Loucy (cell line): ENCODE data around the gene PRUNE2.

Experiments used
- H2AFZ ChIP-seq: fragments of 200-600 bp; sonication (generic); 2 replicates; pipeline ENCODE4 v1.6.0; 2016; ENCODE audit warnings: antibody characterized with exemption, mild to moderate bottlenecking, low read length, moderate library complexity
- H3F3A ChIP-seq: fragments of 200-600 bp; 2 replicates; pipeline ENCODE4 v1.6.0; 2016; ENCODE audit warnings: antibody characterized with exemption, low read depth, mild to moderate bottlenecking
- H3K27me3 ChIP-seq: fragments of 200-600 bp; sonication (generic); 2 replicates; pipeline ENCODE4 v1.6.1; 2014; ENCODE audit warnings: low read length, mild to moderate bottlenecking; ENCODE audit not compliant: insufficient read depth, poor library complexity, severe bottlenecking
- H3K36me3 ChIP-seq: fragments of 200-600 bp; sonication (generic); 2 replicates; pipeline ENCODE4 v1.6.1; 2016; ENCODE audit warnings: low read length; ENCODE audit not compliant: insufficient read depth
- H3K4me1 ChIP-seq: fragments of 200-600 bp; sonication (generic); 2 replicates; pipeline ENCODE4 v1.5.1; 2014; ENCODE audit warnings: low read length, mild to moderate bottlenecking; ENCODE audit not compliant: insufficient read depth, poor library complexity, severe bottlenecking
- H3K4me2 ChIP-seq: fragments of 200-600 bp; sonication (generic); 2 replicates; pipeline ENCODE4 v1.6.0; 2014; ENCODE audit warnings: antibody characterized with exemption, low read length, low read depth, mild to moderate bottlenecking; ENCODE audit not compliant: poor library complexity, severe bottlenecking
- H3K4me3 ChIP-seq: fragments of 200-600 bp; sonication (generic); 2 replicates; pipeline ENCODE4 v1.5.1; 2014; ENCODE audit warnings: low read length, mild to moderate bottlenecking, mixed read lengths; ENCODE audit not compliant: poor library complexity, severe bottlenecking
- H3K79me2 ChIP-seq: fragments of 200-600 bp; sonication (generic); 2 replicates; pipeline ENCODE4 v1.6.1; 2014; ENCODE audit warnings: low read length; ENCODE audit not compliant: insufficient read depth
- H3K9ac ChIP-seq: fragments of 200-600 bp; sonication (generic); 2 replicates; pipeline ENCODE4 v1.6.0; 2014; ENCODE audit warnings: mild to moderate bottlenecking, low read depth, low read length, moderate library complexity; ENCODE audit not compliant: poor library complexity, severe bottlenecking
- H3K9me2 ChIP-seq: fragments of 200-600 bp; sonication (generic); replicated peaks from 2 replicates; pipeline ENCODE4 v1.6.1; 2016; ENCODE audit warnings: low read depth, low read length, mixed read lengths
- H3K9me3 ChIP-seq: fragments of 200-600 bp; sonication (generic); 2 replicates; pipeline ENCODE4 v1.6.1; 2014; ENCODE audit warnings: mild to moderate bottlenecking, antibody characterized with exemption, low read length, low read depth; ENCODE audit not compliant: insufficient read depth
- H4K20me1 ChIP-seq: fragments of 200-600 bp; sonication (generic); 2 replicates; pipeline ENCODE4 v1.6.0; 2014; ENCODE audit warnings: antibody characterized with exemption, low read length, mild to moderate bottlenecking; ENCODE audit not compliant: insufficient read depth, poor library complexity, severe bottlenecking
- EZH2phosphoT487 ChIP-seq: fragments of 200-600 bp; IDR thresholded peaks from 2 replicates; pipeline ENCODE4 v1.6.1; 2018; ENCODE audit warnings: antibody characterized with exemption, mild to moderate bottlenecking, moderate library complexity, borderline replicate concordance
- TF ChIP-seq, protein P1 (sequence below): fragments of 200-600 bp; sonication (generic); conservative IDR thresholded peaks from 2 replicates; pipeline ENCODE4 v1.5.1; 2014; ENCODE audit warnings: mild to moderate bottlenecking, antibody characterized with exemption, low read length

The PRUNE2 gene

GRCh38 chr9:76926324-76926741 is 20.4 kb upstream of the PRUNE2 start:
- no peaks in the 10 kb centered on the region for H3K9me2 ChIP-seq
- H3K27me3 ChIP-seq, result no peaks in the 10 kb centered on the region
- no peak overlapping the region for H2AFZ ChIP-seq
- H3F3A ChIP-seq, result no peaks in the 10 kb centered on the region
- H3K36me3 ChIP-seq, result no peaks in the 10 kb centered on the region
- H3K4me3 ChIP-seq, result no peak overlapping the region
- no peaks in the 10 kb centered on the region for H3K79me2 ChIP-seq
- no peaks in the 10 kb centered on the region for H3K4me1 ChIP-seq
- no peaks in the 10 kb centered on the region for H3K9me3 ChIP-seq
- no peaks in the 10 kb centered on the region for H4K20me1 ChIP-seq
- TF ChIP-seq, protein P1, sequence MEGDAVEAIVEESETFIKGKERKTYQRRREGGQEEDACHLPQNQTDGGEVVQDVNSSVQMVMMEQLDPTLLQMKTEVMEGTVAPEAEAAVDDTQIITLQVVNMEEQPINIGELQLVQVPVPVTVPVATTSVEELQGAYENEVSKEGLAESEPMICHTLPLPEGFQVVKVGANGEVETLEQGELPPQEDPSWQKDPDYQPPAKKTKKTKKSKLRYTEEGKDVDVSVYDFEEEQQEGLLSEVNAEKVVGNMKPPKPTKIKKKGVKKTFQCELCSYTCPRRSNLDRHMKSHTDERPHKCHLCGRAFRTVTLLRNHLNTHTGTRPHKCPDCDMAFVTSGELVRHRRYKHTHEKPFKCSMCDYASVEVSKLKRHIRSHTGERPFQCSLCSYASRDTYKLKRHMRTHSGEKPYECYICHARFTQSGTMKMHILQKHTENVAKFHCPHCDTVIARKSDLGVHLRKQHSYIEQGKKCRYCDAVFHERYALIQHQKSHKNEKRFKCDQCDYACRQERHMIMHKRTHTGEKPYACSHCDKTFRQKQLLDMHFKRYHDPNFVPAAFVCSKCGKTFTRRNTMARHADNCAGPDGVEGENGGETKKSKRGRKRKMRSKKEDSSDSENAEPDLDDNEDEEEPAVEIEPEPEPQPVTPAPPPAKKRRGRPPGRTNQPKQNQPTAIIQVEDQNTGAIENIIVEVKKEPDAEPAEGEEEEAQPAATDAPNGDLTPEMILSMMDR, result no peak
- TF ChIP-seq EZH2phosphoT487, result no peak
- H3K4me2 ChIP-seq, result no peak overlapping the region
- no peak overlapping the region for H3K9ac ChIP-seq

- Histone ChIP-seq H3K4me3 (no peak overlapping the region), H3K9me3 (no peaks in the 10 kb centered on the region), H3K4me1 (no peaks in the 10 kb centered on the region), H3K9ac (no peak overlapping the region), H3K36me3 (no peaks in the 10 kb centered on the region), H3K79me2 (no peaks in the 10 kb centered on the region), H3F3A (no peaks in the 10 kb centered on the region), H3K27me3 (no peaks in the 10 kb centered on the region), H3K4me2 (no peak overlapping the region), H2AFZ (no peak overlapping the region), H3K9me2 (no peaks in the 10 kb centered on the region), H4K20me1 (no peaks in the 10 kb centered on the region)
- no peak for TF ChIP-seq EZH2phosphoT487
- TF ChIP-seq, protein P1, result no peak
Observed at GRCh38 chr9:76921165-76921564, 15.3 kb upstream of the PRUNE2 start.

- no peaks in the 10 kb centered on the region for H4K20me1 ChIP-seq
- no peak for TF ChIP-seq EZH2phosphoT487
- TF ChIP-seq, protein P1, result no peak
Observed at GRCh38 chr9:76917299-76917698, 11.4 kb upstream of the PRUNE2 start.

More at GRCh38 chr9:76917299-76917698, 11.4 kb upstream of the PRUNE2 start:
- no peak overlapping the region for H3K4me3 ChIP-seq
- no peaks in the 10 kb centered on the region for H3K36me3 ChIP-seq
- no peaks in the 10 kb centered on the region for H3K27me3 ChIP-seq
- H3K4me2 ChIP-seq, result no peak overlapping the region
- H3K9ac ChIP-seq, result no peak overlapping the region
- no peaks in the 10 kb centered on the region for H3K4me1 ChIP-seq
- H3K9me2 ChIP-seq, result no peaks in the 10 kb centered on the region
- H3K79me2 ChIP-seq, result no peaks in the 10 kb centered on the region
- no peaks in the 10 kb centered on the region for H3F3A ChIP-seq
- H2AFZ ChIP-seq, result no peak overlapping the region
- no peaks in the 10 kb centered on the region for H3K9me3 ChIP-seq
